ENCODE data around the gene SLC16A13. TPM values are rescaled to one million over a fixed set of nuclear protein-coding genes. Genes with fewer than 3 reads are reported as not detected.

SLC16A13 gene
- total RNA-seq, 1 donor from 2014 or later = 0.82 TPM

DNA sequence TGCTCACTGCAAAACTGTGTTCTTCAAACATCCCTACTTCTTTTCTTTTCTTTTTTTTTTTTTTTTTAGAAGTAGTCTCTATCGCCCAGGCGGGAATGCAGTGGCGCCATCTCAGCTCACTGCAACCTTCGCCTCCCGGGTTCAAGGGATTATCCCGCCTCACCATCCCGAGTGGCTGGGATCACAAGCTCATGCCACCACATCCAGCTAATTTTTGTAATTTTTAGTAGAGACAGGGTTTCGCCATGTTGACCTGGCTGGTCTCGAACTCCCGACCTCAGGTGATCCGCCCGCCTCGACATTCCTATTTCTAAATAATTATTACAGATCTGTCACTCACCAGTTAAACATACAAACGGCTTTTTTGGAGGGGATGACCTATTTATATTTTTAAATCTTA, 24.4 kb upstream of the SLC16A13 start:
- DNase-seq (ENCODE audit: low spot score in 2 of 2) = no peak
- no peak for FAIRE-seq

- no peak for FAIRE-seq
- DNase-seq (ENCODE audit: low spot score in 2 of 2) = no peak
Observed at GRCh38 chr17:7011942-7012254, 23.9 kb upstream of the SLC16A13 start.

- FAIRE-seq (no peak), DNase-seq (ENCODE audit: low spot score in 2 of 2) (peak; percentile 94)
Observed at GRCh38 chr17:7014261-7014994, 21.4 kb upstream of the SLC16A13 start.

DNA sequence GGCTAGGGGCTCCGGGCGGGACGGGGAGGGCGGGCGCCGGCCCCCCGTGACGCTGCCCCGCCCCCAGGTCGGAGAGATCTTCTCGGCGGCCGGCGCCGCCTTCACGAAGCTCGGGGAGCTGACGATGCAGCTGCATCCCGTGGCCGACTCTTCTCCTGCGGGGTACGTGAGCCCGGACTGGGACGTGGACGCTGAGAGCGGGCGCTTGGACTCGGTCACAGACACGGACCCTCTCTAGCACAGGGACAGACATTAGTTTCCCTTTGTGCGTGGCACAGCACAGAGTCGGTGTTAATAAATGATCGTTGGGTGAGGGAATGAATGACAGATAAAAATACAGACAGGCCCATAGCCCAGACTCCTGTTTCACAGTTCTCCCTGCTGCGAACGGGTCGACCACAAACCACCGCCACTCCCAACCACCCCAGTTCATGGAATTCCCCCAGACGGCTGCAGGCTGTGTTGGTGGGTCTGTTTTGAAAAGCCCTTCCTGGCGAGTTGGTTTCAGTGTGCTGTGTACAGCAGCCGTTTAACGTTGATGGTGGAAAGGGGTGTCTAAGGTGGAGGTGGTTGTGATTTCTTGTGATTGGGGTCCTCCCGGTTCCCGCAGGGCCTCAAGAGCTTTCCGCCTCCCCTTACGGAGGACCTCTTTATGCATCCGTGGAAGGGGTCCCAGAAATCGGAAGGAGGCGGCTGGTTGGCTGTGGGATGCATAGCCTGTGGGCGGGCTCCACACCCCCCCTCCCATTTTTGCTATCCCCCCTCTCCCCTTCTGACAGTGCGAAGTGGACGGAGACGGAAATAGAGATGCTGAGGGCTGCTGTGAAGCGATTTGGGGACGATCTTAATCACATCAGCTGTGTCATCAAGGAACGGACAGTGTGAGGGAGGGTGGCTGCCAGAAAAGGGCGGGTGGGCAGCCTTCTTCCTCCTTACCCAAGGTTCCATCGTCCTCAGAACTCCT, 20.5 kb upstream of the SLC16A13 start:
- DNase-seq (ENCODE audit: low spot score in 2 of 2) (no peak), FAIRE-seq (no peak)

- no peak for DNase-seq (ENCODE audit: low spot score in 2 of 2)
- FAIRE-seq = no peak
Observed at GRCh38 chr17:7016418-7016817, 19.4 kb upstream of the SLC16A13 start.

DNA sequence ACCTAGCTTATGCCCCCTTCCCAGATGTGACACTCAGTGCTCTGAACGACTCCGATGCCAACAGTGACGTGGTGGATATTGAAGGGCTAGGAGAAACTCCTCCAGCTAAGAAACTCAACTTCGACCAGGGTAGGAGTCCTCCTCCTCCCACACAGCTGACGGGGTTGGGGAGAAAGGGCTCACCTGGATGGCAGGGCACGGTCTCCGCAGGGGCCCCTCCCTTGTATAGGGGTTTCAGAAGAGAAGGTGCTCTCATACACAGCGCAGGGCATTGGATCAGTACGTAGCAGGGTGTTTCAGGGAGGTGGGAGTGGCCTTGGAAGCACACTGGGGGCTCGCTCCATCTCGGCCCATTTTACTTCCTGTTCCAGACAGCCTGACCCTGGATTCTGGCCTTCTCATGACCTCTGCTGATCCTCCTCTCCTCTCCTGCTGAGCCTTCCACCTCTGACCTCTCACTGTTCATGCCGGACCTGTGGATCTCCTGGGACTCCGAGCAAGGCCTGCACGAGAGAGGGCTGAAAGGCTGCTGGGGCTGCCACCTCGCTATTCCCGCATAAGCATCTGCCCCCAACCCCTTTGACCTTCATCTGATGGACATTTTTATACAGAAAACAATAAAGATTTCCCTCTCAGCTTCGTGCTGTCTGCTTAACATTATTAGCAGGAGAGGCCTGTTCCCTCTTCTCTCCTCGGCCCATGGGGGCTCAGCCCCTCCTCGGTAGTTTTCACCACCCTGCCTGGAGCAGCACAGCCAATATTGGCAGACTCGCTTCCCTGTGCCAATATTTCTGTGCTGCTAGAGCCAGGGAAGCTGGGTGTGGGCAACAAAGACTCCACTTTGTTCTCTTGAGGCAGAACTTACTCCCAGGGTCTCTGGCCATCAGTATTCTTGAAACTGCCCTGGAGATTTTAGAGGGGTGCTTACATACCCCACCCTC, 18.7 kb upstream of the SLC16A13 start:
- no peak for FAIRE-seq

GRCh38 chr17:7017827-7018200, 18.0 kb upstream of the SLC16A13 start:
- FAIRE-seq (no peak), DNase-seq (ENCODE audit: low spot score in 2 of 2) (no peak)

More for the DNA sequence above, 18.7 kb upstream of the SLC16A13 start:
- no peak for DNase-seq (ENCODE audit: low spot score in 2 of 2)

- no peak for FAIRE-seq
- no peak for DNase-seq (ENCODE audit: low spot score in 2 of 2)
Observed at GRCh38 chr17:7018331-7018964, 17.4 kb upstream of the SLC16A13 start.

DNA sequence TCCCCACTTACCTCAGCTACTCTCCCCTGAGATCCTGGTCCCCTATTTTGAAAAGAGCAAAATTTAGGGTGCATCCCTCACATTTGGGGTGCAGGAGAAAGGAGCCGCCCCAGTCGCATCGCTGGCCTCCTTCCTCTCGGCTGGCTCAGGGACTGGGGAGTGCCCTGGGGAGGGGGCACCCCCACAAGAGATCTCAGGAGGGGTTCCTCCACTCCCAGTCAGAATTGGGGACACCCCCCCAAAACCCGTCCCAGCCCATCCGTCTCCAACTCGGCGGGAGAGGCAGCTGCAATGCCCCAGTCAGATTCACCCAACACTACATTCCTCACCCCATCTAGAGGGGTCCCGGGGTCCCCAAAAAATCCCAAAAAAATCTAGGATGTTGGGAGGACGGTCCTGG, 16.4 kb upstream of the SLC16A13 start:
- FAIRE-seq (no peak), DNase-seq (ENCODE audit: low spot score in 2 of 2) (no peak)

GRCh38 chr17:7019839-7020519, 15.8 kb upstream of the SLC16A13 start:
- DNase-seq (ENCODE audit: low spot score in 2 of 2) (peak; percentile 60), FAIRE-seq (no peak)

DNA sequence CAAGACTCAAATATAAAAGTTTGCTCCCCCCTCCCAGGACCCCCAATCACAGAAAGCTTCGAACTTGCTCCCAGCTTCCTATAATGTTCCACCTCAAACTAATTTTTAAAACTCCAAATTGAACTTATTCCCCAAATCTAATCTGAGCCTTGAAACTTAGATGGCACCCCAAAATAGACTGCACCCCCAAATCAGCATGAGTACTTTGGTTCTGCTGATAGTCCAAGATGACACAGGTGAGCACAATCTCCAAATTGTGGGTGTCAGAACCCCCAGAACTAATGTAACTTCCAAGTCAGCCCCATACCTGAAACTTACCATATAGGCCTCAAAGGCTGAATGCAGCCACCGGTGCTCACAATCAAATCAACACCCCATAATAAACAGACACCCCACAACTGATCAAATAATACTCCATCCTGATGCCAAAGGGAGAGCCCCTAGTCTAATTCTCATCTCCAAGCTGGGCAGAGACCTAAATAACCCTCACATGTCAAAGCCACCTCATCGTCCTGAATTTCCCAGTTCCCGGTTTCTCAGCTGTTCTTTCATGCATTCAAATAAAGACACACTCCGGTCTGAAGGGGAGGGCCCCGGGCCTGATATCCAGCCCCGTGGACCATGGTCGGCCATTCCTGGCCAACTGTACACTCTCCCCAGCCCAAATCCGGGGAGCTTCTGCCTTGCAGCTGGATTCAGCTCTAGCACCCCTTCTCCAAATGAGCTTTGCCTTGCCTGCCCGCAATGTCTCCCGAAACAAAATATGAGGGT, 14.7 kb upstream of the SLC16A13 start:
- DNase-seq (ENCODE audit: low spot score in 2 of 2) = no peak
- FAIRE-seq = no peak

- FAIRE-seq = no peak
Observed at GRCh38 chr17:7021993-7022778, 13.6 kb upstream of the SLC16A13 start.

DNA sequence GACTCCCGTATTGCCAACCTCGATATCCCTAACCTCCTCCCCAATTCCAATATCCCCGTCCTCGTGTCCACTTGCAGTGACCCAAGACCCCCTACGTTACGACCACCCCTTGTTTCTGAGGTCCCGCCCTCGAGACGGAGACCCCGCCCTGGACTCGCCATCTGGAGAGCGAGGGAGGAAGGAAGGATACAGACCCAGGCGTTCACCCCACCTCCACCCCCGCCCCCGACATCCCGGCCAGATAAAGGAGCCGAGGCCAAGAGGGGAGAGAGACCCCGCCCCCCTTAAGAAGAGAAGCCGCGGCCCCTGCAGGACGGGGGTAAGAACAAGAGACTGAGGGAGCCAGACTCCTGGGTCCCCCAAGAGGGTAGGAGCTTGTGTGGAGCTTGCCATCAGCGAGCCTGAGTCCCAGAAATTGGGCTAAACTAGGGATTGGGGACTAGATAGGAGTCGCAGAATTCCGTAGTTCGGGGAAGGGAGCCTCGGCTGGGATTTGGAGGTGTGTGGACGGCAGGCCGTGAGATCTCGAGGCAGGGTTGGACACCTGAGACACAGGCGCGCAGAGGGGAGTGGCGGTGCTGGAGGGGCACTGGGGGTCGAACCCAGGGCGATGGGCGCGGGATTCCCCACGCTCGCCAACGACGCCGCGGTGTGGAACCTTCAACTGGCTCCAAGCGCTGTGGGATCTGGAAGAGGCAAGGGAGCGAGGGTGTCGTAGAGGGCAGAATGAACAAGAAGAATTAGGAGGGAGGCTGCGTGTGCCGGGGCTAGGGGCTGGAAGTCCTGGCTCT, 12.8 kb upstream of the SLC16A13 start, which contains the start of gene BCL6B:
Gene BCL6B, plus strand, starts transcription at position 270 of the 791 bp plus-strand sequence. CDS start 622 bp downstream, outside the sequence.
- DNase-seq (ENCODE audit: low spot score in 2 of 2) (no peak), FAIRE-seq (no peak)

More at GRCh38 chr17:7021993-7022778, 13.6 kb upstream of the SLC16A13 start:
- DNase-seq (ENCODE audit: low spot score in 2 of 2) = peak; percentile 80 to 91

- DNase-seq (ENCODE audit: low spot score in 2 of 2) = peak; percentile 64 to 94
- FAIRE-seq = no peak
Observed at GRCh38 chr17:7023576-7024401, 12.0 kb upstream of the SLC16A13 start.

DNA sequence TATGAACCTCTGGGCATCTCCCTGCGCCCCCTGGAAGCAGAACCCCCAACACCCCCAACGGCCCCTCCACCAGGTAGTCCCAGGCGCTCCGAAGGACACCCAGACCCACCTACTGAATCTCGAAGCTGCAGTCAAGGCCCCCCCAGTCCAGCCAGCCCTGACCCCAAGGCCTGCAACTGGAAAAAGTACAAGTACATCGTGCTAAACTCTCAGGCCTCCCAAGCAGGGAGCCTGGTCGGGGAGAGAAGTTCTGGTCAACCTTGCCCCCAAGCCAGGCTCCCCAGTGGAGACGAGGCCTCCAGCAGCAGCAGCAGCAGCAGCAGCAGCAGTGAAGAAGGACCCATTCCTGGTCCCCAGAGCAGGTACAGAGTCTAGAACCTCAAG, 11.4 kb upstream of the SLC16A13 start:
- DNase-seq (ENCODE audit: low spot score in 2 of 2) (no peak), FAIRE-seq (no peak)

- DNase-seq (ENCODE audit: low spot score in 2 of 2) (no peak), FAIRE-seq (no peak)
Observed at GRCh38 chr17:7025245-7025644, 10.6 kb upstream of the SLC16A13 start.
